Central memory CD8-positive, alpha-beta T cell (primary cell): Measurements from ENCODE around the gene SCYGR1.

Experiments
- ATAC-seq: fragments of 150-1000 bp; cut with Tn5 transposase; replicated peaks from 2 replicates; pipeline ENCODE4 v1.10.0; 2022; ENCODE audit warnings: mild to moderate bottlenecking, moderate FRiP score, moderate number of reproducible peaks; ENCODE audit not compliant: poor library complexity, severe bottlenecking; ENCODE audit errors: extremely low read depth
- DNase-seq, 2 donors: peaks; one replicate each; pipeline ENCODE4 v3.0.0; 2021; ENCODE audit warnings: low spot score in 2 of 2
- H3K27ac Mint-ChIP-seq: one replicate; pipeline ENCODE4 v1.8.0; 2022; ENCODE audit warnings: low read depth, mild to moderate bottlenecking, moderate library complexity, mixed read lengths
- H3K27me3 Mint-ChIP-seq: one replicate; pipeline ENCODE4 v1.8.0; 2022; ENCODE audit warnings: mixed read lengths
- H3K36me3 Mint-ChIP-seq: one replicate; pipeline ENCODE4 v1.8.0; 2022; ENCODE audit warnings: mild to moderate bottlenecking, moderate library complexity, mixed read lengths; ENCODE audit not compliant: insufficient read depth
- H3K4me1 Mint-ChIP-seq: one replicate; pipeline ENCODE4 v1.8.0; 2022; ENCODE audit warnings: mixed read lengths
- H3K4me3 Mint-ChIP-seq: one replicate; pipeline ENCODE4 v1.8.0; 2022; ENCODE audit warnings: mild to moderate bottlenecking, moderate library complexity, mixed read lengths
- H3K9me3 Mint-ChIP-seq: one replicate; pipeline ENCODE4 v1.8.0; 2022; ENCODE audit warnings: mixed read lengths

The SCYGR1 gene

GRCh38 chr2:227351639-227352038 lies 36.1 kb downstream of the SCYGR1 start:
- Mint-ChIP-seq H3K27me3 (no peaks in the 10 kb centered on the region), H3K9me3 (no peaks in the 10 kb centered on the region), H3K4me1 (no peaks in the 10 kb centered on the region), H3K4me3 (no peak overlapping the region), H3K27ac (no peak overlapping the region), H3K36me3 (peaks cover 31% of the 10 kb centered on the region)
- ATAC-seq (no peak), DNase-seq (no peak)

DNA sequence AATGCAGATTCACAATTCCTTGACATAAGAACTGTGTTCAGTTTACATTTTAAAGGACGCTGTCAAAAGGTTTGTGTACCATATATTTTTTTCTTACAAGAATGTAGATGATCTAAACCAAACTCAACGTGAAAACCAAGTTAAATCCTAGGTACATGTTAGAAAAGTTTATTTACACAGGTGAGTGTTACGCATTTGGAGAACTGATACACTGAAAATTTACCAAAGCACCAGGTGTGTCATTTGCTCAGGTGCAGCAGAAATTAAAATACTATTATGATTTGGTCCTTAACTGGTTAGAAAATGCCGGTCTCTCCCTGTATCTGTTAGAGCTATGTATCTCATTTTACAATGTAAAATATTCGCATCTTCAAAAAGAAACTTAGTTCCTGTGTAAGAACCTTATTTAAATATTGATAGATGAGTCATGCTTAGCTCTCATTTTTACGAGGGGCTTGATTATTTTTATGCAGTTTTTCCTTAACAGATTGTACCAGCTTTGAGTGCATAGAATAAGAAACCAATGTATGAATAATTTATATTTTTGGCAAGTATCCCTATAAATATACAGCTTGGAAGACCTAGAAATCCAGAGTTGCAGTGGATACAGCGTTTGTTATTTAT lies 37.6 kb downstream of the SCYGR1 start:
- Mint-ChIP-seq H3K4me3 (no peak overlapping the region), H3K27me3 (no peaks in the 10 kb centered on the region), H3K4me1 (no peaks in the 10 kb centered on the region), H3K36me3 (peaks cover 28% of the 10 kb centered on the region), H3K9me3 (no peaks in the 10 kb centered on the region), H3K27ac (no peak overlapping the region)
- DNase-seq (no peak), ATAC-seq (no peak)

GRCh38 chr2:227348324-227348723 lies 39.4 kb downstream of the SCYGR1 start:
- no peak for ATAC-seq
- DNase-seq: no peak
- H3K9me3 Mint-ChIP-seq: no peaks in the 10 kb centered on the region
- no peaks in the 10 kb centered on the region for H3K4me1 Mint-ChIP-seq
- H3K4me3 Mint-ChIP-seq: no peak overlapping the region
- H3K27me3 Mint-ChIP-seq: no peaks in the 10 kb centered on the region
- peaks cover 26% of the 10 kb centered on the region for H3K36me3 Mint-ChIP-seq
- no peak overlapping the region for H3K27ac Mint-ChIP-seq

GRCh38 chr2:227347117-227347516 lies 40.6 kb downstream of the SCYGR1 start:
- no peaks in the 10 kb centered on the region for H3K4me1 Mint-ChIP-seq
- H3K27me3 Mint-ChIP-seq: no peaks in the 10 kb centered on the region
- DNase-seq (no peak), ATAC-seq (no peak)
- H3K27ac Mint-ChIP-seq: no peak overlapping the region
- no peaks in the 10 kb centered on the region for H3K9me3 Mint-ChIP-seq
- H3K4me3 Mint-ChIP-seq: no peak overlapping the region
- H3K36me3 Mint-ChIP-seq: peaks cover 32% of the 10 kb centered on the region

- DNase-seq: no peak
- ATAC-seq: no peak
- H3K4me1 Mint-ChIP-seq: no peaks in the 10 kb centered on the region
- no peak overlapping the region for H3K4me3 Mint-ChIP-seq
- peaks cover 38% of the 10 kb centered on the region for H3K36me3 Mint-ChIP-seq
- no peak overlapping the region for H3K27ac Mint-ChIP-seq
- H3K9me3 Mint-ChIP-seq: no peaks in the 10 kb centered on the region
- H3K27me3 Mint-ChIP-seq: no peaks in the 10 kb centered on the region
Measured at GRCh38 chr2:227344231-227344630, 43.5 kb downstream of the SCYGR1 start.

- Mint-ChIP-seq H3K4me1 (no peaks in the 10 kb centered on the region), H3K27ac (no peak overlapping the region), H3K4me3 (no peak overlapping the region), H3K36me3 (peaks cover 30% of the 10 kb centered on the region), H3K27me3 (no peaks in the 10 kb centered on the region), H3K9me3 (no peaks in the 10 kb centered on the region)
- no peak for DNase-seq
- no peak for ATAC-seq
Measured at GRCh38 chr2:227341553-227341952, 46.2 kb downstream of the SCYGR1 start.

- Mint-ChIP-seq H3K9me3 (no peaks in the 10 kb centered on the region), H3K27ac (no peak overlapping the region), H3K4me3 (no peak overlapping the region), H3K4me1 (no peaks in the 10 kb centered on the region), H3K36me3 (peaks cover 30% of the 10 kb centered on the region), H3K27me3 (no peaks in the 10 kb centered on the region)
- DNase-seq (no peak), ATAC-seq (no peak)
Measured at GRCh38 chr2:227340106-227340505, 47.6 kb downstream of the SCYGR1 start.

GRCh38 chr2:227339098-227339599 lies 48.6 kb downstream of the SCYGR1 start:
- ATAC-seq: no peak
- no peaks in the 10 kb centered on the region for H3K4me1 Mint-ChIP-seq
- H3K4me3 Mint-ChIP-seq: no peak overlapping the region
- no peaks in the 10 kb centered on the region for H3K27me3 Mint-ChIP-seq
- no peak overlapping the region for H3K27ac Mint-ChIP-seq
- DNase-seq: no peak
- H3K9me3 Mint-ChIP-seq: no peaks in the 10 kb centered on the region
- H3K36me3 Mint-ChIP-seq: peaks cover 37% of the 10 kb centered on the region
